Hepatic stellate cell (primary cell): Measurements from ENCODE around the gene CES2.
"Not testable (repeated sequence)": the region's sequence is repeated elsewhere in the genome, so short reads cannot be mapped to it uniquely, and the experiment has no call there.

Experiments
- DNase-seq: peaks from one replicate; pipeline ENCODE4 v3.0.0; 2011; ENCODE audit warnings: low spot score

Gene CES2

GRCh38 chr16:66954097-66954659, 18.9 kb downstream of the CES2 start:
- DNase-seq, result peak; percentile 85

- DNase-seq, result not testable (repeated sequence)
Measured at GRCh38 chr16:66955363-66956153, 20.2 kb downstream of the CES2 start.

- not testable (repeated sequence) for DNase-seq
Measured at GRCh38 chr16:66956154-66956457, 20.8 kb downstream of the CES2 start.

DNA sequence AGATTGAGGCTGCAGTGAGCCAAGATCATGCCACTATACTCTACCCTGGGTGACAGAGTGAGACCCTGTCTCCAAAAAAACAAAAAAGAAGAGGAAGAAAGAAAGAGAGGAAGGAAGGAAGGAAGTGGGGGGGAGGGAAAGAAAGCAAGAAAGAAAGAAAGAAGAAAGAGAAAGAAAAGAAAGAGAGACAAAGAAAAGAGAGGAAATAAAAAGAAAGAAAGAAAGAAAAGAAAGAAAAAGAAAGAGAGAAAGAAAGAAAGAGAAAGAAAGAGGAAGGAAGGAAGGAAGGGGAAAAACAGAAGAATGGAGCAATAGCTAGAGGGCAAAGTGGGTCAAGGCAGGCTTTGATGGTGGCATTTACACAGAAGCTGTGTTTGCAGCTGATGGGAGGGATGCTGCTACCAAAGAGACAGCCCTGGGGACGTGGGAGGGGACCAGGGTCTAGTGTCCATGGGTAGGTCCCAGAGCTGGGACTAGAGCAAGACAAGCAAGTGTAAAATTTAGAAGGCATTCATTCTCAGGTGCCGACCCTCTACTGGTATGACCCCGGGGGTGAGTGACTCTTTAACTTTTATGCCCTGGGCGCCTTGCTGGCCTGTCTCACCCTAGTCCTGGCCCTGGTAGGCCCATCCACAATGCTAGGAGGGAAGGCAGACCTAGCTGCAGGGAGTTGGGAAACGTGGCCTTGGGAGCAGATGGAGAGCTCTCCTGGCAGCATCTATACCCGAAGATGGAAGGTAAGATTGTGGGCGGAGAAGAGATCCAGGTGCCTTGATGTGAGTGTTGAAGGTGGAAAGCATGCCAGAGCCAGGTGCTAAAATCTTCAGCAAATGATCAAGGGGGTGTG, 23.8 kb downstream of the CES2 start:
- DNase-seq, result no peak

- no peak for DNase-seq
Measured at GRCh38 chr16:66959704-66960161, 24.4 kb downstream of the CES2 start.

DNA sequence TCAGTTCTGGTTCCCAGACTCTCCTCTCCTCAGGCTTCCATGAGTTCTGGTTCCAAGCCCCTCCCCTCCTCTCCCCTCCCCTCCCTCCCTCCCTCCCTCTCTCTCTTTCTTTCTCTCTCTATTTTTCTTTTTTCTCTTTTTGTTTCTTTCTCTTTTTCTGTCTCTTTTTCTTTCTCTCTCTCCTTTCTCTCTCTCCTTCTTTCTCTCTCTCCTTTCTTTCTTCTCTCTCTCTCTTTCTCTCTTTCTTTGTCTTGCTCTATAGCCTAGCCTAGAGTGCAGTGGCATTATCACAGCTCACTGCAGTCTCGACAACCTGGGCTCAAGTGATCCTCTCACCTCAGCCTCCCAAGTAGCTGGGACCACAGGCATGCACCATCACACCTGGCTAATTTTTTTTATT, 25.0 kb downstream of the CES2 start:
- DNase-seq, result no peak

- peak; percentile 76 for DNase-seq
Measured at GRCh38 chr16:66961065-66961744, 25.9 kb downstream of the CES2 start, which contains the start of gene CES3. Gene CES3, plus strand, starts transcription at chr16:66961266. Its CDS starts 42 bp downstream, at chr16:66961308.

- no peak for DNase-seq
Measured at GRCh38 chr16:66961914-66962313, 26.6 kb downstream of the CES2 start.

DNA sequence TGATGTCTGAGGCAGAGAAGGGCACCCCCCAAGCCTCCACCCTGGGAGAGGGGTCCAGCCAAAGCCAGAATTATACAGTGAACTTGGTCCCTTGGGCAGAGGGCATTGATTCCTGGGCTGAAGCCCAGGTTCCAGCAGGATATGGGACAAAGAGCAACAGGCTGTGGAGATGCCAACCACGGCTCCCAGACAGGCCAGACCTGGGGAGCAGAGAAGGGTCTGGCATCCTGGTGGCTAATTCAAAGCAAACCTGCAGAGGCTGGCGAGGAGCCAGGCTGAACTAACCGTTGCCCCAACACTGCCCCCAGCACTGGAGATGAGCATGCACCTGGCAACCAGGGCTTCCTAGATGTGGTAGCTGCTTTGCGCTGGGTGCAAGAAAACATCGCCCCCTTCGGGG, 28.7 kb downstream of the CES2 start:
- no peak for DNase-seq

GRCh38 chr16:66968847-66969246, 33.5 kb downstream of the CES2 start:
- DNase-seq, result no peak

DNA sequence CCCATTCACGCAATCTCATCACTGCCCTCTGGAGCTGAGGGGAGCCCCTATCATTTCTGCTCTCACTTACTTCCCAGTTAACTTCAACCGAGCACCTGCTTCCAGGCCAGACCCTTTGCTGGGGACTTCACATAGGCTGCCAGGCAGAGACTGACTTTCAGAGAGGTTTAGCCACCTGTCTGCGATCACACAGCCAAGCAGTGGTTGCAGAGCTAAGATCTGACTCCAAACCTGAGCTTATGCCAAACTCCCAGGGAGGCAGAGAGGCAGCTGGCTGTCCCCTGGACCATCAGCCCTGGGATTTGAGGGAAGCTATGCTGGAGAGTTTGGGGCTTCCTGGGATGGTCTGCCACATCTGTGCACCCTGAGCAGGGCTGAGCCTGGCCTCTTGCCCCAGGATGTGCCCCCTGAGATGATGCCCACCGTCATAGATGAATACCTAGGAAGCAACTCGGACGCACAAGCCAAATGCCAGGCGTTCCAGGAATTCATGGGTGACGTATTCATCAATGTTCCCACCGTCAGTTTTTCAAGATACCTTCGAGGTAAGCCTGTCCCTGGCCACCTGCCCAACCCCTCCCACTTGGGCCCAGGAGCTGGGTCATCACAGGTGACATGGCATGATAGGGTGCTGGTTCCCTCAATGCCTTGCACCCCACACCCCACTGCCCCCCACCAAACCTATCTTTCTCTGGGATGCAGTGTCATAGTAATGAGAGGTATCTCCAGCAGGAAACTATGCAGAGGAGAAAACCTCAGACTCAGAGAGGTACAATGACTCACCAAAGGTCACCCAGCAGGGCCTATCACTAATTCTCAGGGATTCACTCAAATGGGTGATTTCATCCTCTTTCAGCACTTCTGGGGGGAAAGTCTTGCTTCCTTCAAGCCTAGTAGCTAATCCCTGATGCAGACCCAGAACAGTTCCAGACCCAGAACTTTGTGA, 35.7 kb downstream of the CES2 start:
- DNase-seq, result peak; percentile 54

DNA sequence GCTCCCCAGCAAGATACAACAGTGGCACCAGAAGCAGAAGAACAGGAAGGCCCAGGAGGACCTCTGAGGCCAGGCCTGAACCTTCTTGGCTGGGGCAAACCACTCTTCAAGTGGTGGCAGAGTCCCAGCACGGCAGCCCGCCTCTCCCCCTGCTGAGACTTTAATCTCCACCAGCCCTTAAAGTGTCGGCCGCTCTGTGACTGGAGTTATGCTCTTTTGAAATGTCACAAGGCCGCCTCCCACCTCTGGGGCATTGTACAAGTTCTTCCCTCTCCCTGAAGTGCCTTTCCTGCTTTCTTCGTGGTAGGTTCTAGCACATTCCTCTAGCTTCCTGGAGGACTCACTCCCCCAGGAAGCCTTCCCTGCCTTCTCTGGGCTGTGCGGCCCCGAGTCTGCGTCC, 37.7 kb downstream of the CES2 start:
- DNase-seq, result no peak

DNA sequence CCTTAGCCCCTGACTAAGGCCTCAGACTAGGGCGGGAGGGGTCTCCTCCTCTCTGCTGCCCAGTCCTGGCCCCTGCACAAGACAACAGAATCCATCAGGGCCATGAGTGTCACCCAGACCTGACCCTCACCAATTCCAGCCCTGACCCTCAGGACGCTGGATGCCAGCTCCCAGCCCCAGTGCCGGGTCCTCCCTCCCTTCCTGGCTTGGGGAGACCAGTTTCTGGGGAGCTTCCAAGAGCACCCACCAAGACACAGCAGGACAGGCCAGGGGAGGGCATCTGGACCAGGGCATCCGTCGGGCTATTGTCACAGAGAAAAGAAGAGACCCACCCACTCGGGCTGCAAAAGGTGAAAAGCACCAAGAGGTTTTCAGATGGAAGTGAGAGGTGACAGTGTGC, 38.4 kb downstream of the CES2 start:
- DNase-seq, result no peak

DNA sequence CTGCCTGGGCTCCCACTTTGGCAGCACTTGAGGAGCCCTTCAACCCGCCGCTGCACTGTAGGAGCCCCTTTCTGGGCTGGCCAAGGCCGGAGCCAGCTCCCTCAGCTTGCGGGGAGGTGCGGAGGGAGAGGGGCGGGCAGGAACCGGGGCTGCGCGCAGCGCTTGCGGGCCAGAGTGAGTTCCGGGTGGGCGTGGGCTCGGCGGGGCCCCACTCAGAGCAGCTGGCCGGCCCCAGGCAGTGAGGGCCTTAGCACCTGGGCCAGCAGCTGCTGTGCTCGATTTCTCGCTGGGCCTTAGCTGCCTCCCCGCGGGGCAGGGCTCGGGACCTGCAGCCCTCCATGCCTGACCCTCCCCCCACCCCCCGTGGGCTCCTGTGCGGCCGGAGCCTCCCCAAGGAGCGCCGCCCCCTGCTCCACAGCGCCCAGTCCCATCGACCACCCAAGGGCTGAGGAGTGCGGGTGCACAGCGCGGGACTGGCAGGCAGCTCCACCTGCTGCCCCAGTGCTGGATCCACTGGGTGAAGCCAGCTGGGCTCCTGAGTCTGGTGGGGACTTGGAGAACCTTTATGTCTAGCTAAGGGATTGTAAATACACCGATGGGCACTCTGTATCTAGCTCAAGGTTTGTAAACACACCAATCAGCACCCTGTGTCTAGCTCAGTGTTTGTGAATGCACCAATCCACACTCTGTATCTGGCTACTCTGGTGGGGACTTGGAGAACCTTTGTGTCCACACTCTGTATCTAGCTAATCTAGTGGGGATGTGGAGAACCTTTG, 39.0 kb downstream of the CES2 start:
- not testable (repeated sequence) for DNase-seq

DNA sequence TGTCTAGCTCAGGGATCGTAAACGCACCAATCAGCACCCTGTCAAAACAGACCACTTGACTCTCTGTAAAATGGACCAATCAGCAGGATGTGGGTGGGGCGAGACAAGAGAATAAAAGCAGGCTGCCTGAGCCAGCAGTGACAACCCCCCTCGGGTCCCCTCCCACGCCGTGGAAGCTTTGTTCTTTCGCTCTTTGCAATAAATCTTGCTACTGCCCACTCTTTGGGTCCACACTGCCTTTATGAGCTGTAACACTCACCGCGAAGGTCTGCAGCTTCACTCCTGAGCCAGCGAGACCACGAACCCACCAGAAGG, 39.6 kb downstream of the CES2 start:
- DNase-seq, result not testable (repeated sequence)

DNA sequence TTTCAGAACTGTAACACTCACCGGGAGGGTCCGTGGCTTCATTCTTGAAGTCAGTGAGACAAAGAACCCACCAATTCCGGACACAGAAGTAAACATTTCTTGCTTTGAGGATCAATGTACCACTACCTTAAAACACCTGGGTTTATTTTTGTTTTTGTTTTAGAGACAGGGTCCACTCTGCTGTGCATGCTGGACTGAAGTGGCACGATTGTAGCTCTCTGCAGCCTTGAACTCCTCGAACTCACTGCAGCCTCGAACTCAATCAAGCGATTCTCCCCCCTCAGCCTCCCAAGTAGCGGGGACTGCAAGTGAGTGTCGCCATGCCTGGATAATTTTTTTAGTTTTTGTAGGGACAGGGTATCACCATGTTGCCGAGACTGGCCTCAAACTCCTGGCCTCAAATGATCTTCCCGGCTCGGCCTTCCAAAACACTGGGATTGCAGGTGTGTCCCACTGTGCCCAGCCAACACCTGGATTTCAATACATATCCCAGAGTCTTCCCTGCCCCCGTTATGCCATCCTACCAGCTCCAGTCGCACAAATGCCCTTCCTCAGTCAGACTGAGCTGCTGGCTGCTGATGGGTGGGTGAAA, 40.1 kb downstream of the CES2 start:
- DNase-seq, result no peak

DNA sequence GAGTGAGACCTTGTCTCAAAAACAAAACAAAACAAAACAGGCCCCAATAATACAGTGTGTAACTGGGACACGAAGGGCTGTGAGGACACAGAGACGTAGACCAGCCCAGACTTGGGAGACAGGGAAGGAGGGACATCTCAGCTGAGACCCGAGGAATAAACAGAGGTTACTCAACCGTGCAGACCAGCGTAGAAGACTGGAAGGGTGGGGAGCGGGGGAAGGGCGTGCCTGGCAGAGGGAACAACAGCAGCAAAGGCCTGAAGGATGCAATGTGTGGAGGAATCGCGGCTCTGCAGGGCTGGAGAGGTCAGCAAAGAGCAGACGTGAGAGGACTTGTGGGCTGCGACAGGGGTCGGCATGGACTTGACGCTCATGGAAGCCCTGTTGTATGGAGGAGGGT, 41.4 kb downstream of the CES2 start:
- no peak for DNase-seq

GRCh38 chr16:66977341-66978113, 42.2 kb downstream of the CES2 start:
- peak; percentile 87 for DNase-seq

- peak; percentile 65 for DNase-seq
Measured at GRCh38 chr16:66979011-66979717, 43.8 kb downstream of the CES2 start.
